Daoy (cell line): Measurements from ENCODE around the gene ATP11A. TPM values are rescaled to one million over a fixed set of nuclear protein-coding genes. Genes with fewer than 3 reads are reported as not detected.

ENCODE experiments used
- DNase-seq: peaks from one replicate; pipeline ENCODE4 v3.0.0-alpha.2; 2015; ENCODE audit warnings: low read depth
- total RNA-seq: library from RNA; depleted of rRNA; stranded (reverse); fragments of >200 nt; shearing (Covaris generic); gene quantifications from 2 replicates; pipeline ENCODE4 v1.2.3, GENCODE V29; 2014

ATP11A gene
- total RNA-seq, 1 experiment from 2014 or later: 2.0 TPM

- no peak for DNase-seq
These were observed 70.0 kb downstream of the ATP11A start for GRCh38 chr13:112759827-112760226.

- no peak for DNase-seq
These were observed 70.6 kb downstream of the ATP11A start for GRCh38 chr13:112760435-112760834.

- no peak for DNase-seq
These were observed 71.1 kb downstream of the ATP11A start for GRCh38 chr13:112760931-112761330.

GRCh38 chr13:112761701-112762689 is 72.2 kb downstream of the ATP11A start:
- DNase-seq: no peak

GRCh38 chr13:112762690-112763080 is 72.8 kb downstream of the ATP11A start:
- DNase-seq: no peak

- no peak for DNase-seq
These were observed 74.2 kb downstream of the ATP11A start for GRCh38 chr13:112764028-112764427.

GRCh38 chr13:112764864-112765561 is 75.2 kb downstream of the ATP11A start:
- no peak for DNase-seq

- DNase-seq: no peak
These were observed 75.9 kb downstream of the ATP11A start for GRCh38 chr13:112765731-112766130.

GRCh38 chr13:112766336-112766735 is 76.5 kb downstream of the ATP11A start:
- DNase-seq: no peak

GRCh38 chr13:112767506-112768471 is 78.0 kb downstream of the ATP11A start:
- no peak for DNase-seq

- DNase-seq: no peak
These were observed 79.1 kb downstream of the ATP11A start for GRCh38 chr13:112768795-112769481.

GRCh38 chr13:112769615-112770014 is 79.8 kb downstream of the ATP11A start:
- DNase-seq: no peak

GRCh38 chr13:112770504-112770903 is 80.7 kb downstream of the ATP11A start:
- no peak for DNase-seq

GRCh38 chr13:112771139-112771876 is 81.5 kb downstream of the ATP11A start:
- DNase-seq: no peak

- no peak for DNase-seq
These were observed 82.2 kb downstream of the ATP11A start for GRCh38 chr13:112771877-112772538.

- DNase-seq: no peak
These were observed 82.7 kb downstream of the ATP11A start for GRCh38 chr13:112772539-112772909.

GRCh38 chr13:112772929-112773328 is 83.1 kb downstream of the ATP11A start:
- DNase-seq: no peak

GRCh38 chr13:112773601-112774447 is 84.0 kb downstream of the ATP11A start:
- no peak for DNase-seq

- DNase-seq: no peak
These were observed 84.6 kb downstream of the ATP11A start for GRCh38 chr13:112774448-112774792.
